GM19395 (cell line): ENCODE measurements around the gene ZDHHC12.
A peak's percentile ranks its signal among the peaks of the same experiment; 100 is the strongest.

Source experiments
- ATAC-seq: cut with Tn5 transposase; IDR thresholded peaks from one replicate; pipeline ENCODE4 v1.9.1; 2021; ENCODE audit warnings: mild to moderate bottlenecking, moderate library complexity; ENCODE audit not compliant: unreplicated experiment

ZDHHC12 gene, protein sequence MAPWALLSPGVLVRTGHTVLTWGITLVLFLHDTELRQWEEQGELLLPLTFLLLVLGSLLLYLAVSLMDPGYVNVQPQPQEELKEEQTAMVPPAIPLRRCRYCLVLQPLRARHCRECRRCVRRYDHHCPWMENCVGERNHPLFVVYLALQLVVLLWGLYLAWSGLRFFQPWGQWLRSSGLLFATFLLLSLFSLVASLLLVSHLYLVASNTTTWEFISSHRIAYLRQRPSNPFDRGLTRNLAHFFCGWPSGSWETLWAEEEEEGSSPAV

DNA sequence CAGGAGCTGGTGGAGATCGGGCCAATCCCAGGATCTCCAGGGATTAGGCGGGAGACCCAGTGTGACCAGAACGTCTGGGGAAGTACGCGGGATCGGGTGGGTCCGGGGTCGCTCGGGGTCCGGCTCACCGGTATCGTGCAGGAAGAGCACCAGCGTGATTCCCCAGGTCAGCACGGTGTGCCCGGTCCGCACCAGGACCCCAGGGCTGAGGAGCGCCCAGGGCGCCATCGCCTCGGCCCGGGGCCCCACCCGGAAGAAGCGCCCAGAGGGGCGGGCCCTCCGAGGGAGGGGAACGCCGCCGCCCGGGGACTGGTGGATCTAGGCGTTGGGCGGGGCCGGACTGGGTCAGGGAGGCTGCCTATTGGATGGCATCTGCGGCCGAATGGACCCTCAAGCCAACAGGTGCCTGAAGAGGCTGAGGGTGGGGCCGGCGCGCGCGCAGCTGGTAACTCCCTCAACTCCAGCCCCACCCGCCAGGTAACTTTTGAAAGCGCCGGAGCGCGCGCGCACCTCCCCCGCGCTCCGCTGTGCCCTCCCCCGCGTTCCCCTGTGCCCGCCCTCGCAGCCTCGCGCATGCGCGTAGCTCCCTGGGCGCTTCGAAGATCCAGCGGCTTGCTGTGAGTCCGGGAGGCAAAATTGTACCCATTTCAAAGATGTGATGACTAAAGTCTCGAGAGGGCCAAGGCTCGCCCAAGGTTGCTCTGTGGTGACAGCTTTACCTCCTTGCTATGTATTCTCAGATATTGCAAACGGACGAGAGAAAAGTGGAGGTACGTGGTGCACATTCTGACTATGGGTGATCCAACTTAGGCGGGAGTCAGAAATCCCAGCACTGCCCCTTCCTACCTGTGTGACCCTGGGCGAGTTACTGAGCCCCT lies at the start of gene ZDHHC12:
TSS of gene ZDHHC12 (minus strand) at position 262 of the 878 bp plus-strand sequence. CDS start at position 228, 34 bp downstream.
- ATAC-seq = peak; percentile 84

DNA sequence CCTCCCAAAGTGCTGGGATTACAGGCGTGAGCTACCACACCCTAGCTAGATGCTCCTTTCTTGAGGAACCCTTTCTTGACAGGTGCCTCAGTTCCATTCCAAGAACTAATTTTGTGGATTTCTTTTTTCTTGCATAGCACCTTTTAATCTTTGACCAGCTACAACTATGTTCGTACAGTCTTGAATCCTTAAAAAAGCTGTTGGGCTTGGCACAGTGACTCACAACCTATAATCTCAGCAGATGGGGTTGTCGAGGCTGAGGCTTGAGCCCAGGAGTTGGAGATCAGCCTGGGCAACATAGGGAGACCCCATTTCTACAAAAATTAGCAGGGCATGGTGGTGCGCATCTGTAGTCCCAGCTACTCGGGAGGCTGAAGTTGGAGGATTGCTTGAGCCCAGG lies 49.1 kb upstream of the ZDHHC12 start:
- ATAC-seq = no peak

DNA sequence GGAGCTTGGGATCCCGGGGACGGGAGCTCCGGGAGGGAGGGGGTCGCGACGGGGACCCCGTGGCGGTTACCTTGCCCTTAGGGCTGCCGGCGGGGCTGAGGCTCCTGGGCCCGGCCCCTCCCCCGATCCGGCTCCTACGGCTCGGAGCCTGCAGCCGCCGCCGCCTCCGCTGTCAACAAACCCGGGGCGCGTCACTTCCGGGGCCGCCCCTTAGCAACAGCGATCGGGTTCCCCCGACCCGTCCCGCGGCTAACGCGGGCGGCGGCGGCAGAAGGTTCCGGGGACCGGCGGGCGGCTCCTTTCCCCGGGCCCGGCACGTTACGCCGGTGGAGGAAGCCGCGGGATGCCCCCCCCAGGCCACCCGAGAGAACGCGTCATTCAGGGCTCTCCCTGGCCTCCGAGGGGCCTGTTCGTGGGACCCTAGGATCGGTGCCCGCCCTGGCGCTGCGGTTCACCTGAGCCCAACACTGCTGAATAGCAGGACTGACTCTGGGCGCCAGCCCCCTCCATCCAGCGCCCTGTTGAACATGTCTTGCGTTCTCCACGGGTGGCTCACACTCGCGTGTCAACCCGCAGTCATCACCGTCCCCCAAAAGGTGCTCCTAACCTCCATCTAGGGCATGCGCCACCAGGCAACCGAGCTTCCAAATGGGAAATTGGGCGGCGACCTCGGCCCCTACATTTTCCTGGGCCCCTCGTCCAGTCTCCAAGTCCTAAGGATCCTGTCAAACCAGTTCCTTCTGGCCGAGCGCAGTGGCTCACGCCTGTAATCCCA lies 48.0 kb upstream of the ZDHHC12 start, which contains the start of gene ZER1:
TSS of gene ZER1 (minus strand) at position 183 of the 775 bp plus-strand sequence. CDS start 16,362 bp downstream, outside the sequence.
- ATAC-seq = peak; percentile 92

DNA sequence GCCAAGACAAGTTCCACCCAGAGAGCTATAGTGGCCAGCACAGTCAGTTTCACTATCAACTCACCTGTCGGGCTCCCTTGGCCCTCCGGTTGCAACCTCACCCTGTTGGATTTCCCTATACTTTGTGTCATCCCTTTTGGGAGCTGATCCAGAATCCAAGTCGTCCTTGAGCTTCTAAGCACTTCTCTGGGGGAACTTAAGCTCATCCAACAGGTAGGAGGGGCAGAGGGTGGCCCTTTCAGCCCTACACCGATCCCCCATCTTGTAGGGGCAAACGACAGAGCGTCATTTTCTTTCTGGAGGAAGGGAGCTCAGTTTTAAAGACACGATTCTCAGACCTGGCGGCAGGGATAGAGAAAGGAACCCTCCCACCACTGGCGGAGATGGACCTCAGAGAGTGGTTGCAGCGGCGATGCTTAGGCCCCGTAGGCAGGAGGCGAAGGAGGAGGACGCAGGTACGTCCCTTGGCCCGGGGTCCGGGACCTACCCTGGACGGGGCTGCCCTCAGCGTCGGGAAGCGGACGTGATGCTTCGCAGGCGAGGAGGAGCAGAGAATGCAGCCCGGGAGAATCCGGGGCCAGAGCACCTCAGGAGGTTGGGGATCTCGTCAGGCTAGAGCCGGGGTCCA lies 47.3 kb upstream of the ZDHHC12 start:
- peak; percentile 34 for ATAC-seq

DNA sequence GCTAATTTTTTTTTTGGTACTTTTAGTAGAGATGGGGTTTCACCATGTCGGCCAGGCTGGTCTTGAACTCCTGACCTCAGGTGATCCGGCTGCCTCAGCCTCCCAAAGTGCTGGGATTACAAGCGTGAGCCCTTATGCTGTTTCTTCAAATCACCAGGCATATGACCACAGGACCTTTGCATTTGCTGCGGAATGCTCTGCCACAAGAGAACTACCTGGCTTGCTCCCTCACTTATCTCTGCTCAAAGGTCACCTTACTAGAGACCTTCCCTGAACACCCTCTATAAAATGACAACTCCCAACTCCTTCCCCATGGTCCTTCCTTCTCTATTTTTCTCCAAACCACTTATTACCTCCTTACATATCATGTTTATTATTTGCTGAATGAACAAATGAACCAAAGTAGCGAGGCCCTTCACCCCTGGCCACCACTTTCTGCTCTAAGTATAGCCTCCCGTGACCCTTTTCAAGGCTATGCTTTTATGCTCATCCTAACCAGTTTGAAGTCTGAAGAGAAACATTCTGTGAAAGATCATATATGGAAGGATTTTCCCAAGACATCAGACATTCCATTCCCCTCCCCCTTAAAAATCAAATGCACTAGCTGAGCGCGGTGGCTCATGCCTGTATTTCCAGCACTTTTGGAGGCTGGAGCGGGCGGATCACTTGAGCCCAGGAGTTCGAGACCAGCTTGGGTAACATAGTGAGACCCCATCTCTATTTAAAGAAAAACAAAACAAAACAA lies 46.5 kb upstream of the ZDHHC12 start:
- ATAC-seq = no peak

DNA sequence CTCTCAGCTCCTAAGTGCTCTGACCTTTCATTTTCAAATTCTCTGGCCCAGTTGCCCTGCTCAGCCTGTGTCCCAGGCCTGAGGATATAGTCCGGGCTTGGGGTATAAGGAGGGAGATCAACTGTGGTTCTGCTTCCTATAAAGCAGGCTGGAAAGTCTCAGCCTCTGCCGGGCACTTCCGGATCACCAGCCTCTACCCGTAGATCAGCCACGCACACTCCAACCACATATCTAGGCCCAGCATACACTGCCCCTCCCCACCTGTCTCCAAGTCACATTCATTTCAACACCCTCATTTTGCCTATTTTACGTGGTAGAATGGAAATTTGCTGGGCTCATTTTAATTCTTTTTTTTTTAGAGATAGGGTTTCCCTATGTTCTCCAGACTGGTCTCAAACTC lies 44.7 kb upstream of the ZDHHC12 start:
- ATAC-seq = no peak

DNA sequence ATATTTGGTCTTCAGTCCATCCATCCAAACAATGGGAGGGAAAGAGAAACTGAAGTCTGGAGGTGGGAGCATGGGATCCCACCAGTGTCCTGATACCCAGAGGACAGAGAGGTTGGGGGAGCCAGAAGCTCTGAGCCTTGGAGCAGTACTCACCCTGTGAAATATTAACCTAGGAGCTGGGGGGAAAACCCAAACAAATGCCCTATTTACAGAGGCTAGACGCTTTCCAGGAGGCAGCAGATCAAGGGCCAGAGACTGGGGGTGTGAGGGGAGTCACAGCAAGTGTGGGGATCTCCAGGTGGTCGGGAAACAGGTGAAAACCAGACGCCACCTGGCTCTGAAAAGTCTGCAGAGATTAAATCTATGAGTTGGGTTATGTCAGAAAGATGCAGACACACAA lies 41.6 kb upstream of the ZDHHC12 start:
- no peak for ATAC-seq

- ATAC-seq = no peak
Observed at GRCh38 chr9:128764361-128764760, 40.4 kb upstream of the ZDHHC12 start.

- no peak for ATAC-seq
Observed at GRCh38 chr9:128762671-128763449, 38.9 kb upstream of the ZDHHC12 start.

- no peak for ATAC-seq
Observed at GRCh38 chr9:128757602-128758001, 33.7 kb upstream of the ZDHHC12 start.

GRCh38 chr9:128753627-128754026 lies 29.7 kb upstream of the ZDHHC12 start:
- ATAC-seq = no peak

GRCh38 chr9:128750926-128751595 lies 27.1 kb upstream of the ZDHHC12 start:
- no peak for ATAC-seq

- ATAC-seq = no peak
Observed at GRCh38 chr9:128747241-128747640, 23.3 kb upstream of the ZDHHC12 start.

GRCh38 chr9:128743421-128743820 lies 19.5 kb upstream of the ZDHHC12 start:
- no peak for ATAC-seq

- ATAC-seq = no peak
Observed at GRCh38 chr9:128742401-128742800, 18.5 kb upstream of the ZDHHC12 start.

- ATAC-seq = no peak
Observed at GRCh38 chr9:128735373-128735772, 11.4 kb upstream of the ZDHHC12 start.

DNA sequence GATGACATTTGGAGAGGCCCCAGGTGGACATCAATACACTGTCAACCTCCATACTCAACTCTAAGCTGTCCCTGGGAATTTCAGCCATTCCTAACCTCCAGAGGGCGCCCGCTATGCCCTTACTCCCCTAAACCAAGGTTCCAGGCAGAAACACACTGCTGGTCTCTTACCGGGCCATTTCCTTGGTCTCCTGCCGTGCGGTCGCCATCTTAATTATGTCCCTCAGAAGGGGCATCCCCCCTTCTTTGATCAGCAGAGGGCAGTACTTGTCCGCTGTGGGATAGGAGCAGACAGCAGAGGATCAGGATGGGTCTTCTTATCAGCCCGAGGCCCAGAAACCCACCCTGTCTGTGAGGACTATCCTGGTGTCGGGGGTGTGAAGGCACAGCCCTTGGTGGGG lies 9.3 kb upstream of the ZDHHC12 start:
- no peak for ATAC-seq

DNA sequence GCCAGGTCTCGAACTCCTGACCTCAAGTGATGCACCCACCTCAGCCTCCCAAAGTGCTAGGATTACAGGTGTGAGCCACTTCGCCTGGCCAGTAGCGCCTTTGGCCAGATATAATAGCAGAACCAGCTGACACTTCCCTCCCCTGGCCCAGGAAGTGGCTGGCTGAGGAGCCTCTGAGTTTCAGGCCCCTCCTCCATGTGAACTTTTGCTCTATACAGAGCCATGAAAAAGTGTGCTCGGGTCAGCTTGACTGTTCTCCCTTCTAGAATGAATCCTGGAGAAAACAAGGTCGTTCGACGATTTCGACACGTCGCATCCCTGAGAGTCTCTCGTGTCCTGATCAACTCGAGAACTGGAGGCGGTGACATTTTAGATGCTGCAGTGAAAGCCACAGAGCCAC lies 8.6 kb upstream of the ZDHHC12 start:
- ATAC-seq = no peak

- ATAC-seq = no peak
Observed at GRCh38 chr9:128731691-128732090, 7.8 kb upstream of the ZDHHC12 start.
